HepG2 (cell line): ENCODE data around the gene ALK. TPM values are rescaled to one million over a fixed set of nuclear protein-coding genes. Genes with fewer than 3 reads are reported as not detected.

Source experiments
- ATAC-seq: fragments of 200-7000 bp; cut with Tn5 transposase; 3 replicates; pipeline ENCODE4 v1.9.1; 2020; ENCODE audit warnings: mild to moderate bottlenecking, moderate library complexity
- BruUV-seq: library from RNA; stranded (reverse); fragments of 400-500 nt; replicated peaks from 2 replicates; lab custom pipeline; 2021; lab: Mats Ljungman, UMichigan
- CTCF ChIA-PET: fragments of 300-600 bp; formaldehyde crosslinking; extraction: SDS; loops from one replicate; lab custom pipeline; 2021; ENCODE audit warnings: low total read pairs, inconsistent platforms, low intra/inter-chr PET ratio; lab: Yijun Ruan, JAX
- POLR2A ChIA-PET: fragments of 350-600 bp; sonication (Branson Sonifier 250); formaldehyde crosslinking; loops from one replicate; lab custom pipeline; 2020; ENCODE audit warnings: antibody characterized with exemption, inconsistent platforms; lab: Yijun Ruan, JAX
- DNase-seq: peaks from one replicate; pipeline ENCODE4 v3.0.0-alpha.2; 2015; ENCODE audit warnings: low spot score
- FAIRE-seq: peaks from 3 replicates; lab custom pipeline; 2011; peaks lifted over from hg19 to GRCh38; lab: Jason Lieb, UNC
- H2AFZ ChIP-seq: one replicate; pipeline ENCODE4 v1.6.1; 2011; ENCODE audit warnings: low read length, inconsistent platforms
- H3K27ac ChIP-seq: fragments of 300-600 bp; 3 replicates; pipeline ENCODE4 v1.8.0; 2011; ENCODE audit warnings: mixed run types, mild to moderate bottlenecking, mixed read lengths, low read length, inconsistent platforms; ENCODE audit not compliant: insufficient read depth; ENCODE audit errors: extremely low read length
- H3K27me3 ChIP-seq, 2 experiments: fragments of 200-600 bp in 1 of 2; 2 replicates in 1 of 2; 3 replicates in 1 of 2; pipeline versions ENCODE4 v1.6.0 to v1.8.0; 2011; ENCODE audit warnings: low read length in 2 of 2, mild to moderate bottlenecking in 2 of 2, moderate library complexity in 2 of 2, inconsistent platforms in 1 of 2; ENCODE audit not compliant: insufficient read depth in 2 of 2, control insufficient read depth in 1 of 2
- H3K36me3 ChIP-seq, 2 experiments: fragments of 200-600 bp in 1 of 2; replicated peaks in 1 of 2; 2 replicates in 1 of 2; 3 replicates in 1 of 2; pipeline versions ENCODE4 v1.5.1 to v1.8.0; 2011; ENCODE audit warnings: low read length in 2 of 2, inconsistent platforms in 1 of 2; ENCODE audit not compliant: insufficient read depth in 2 of 2, control insufficient read depth in 1 of 2
- H3K4me1 ChIP-seq: 2 replicates; pipeline ENCODE4 v1.5.1; 2012; ENCODE audit warnings: low read length, inconsistent platforms; ENCODE audit not compliant: insufficient read depth
- H3K4me2 ChIP-seq: 2 replicates; pipeline ENCODE4 v1.6.0; 2011; ENCODE audit warnings: low read depth, low read length, inconsistent platforms
- H3K4me3 ChIP-seq, 3 experiments: fragments of 200-600 bp in 1 of 3; sonication (generic), shearing (Covaris generic) in 1 of 3; replicated peaks in 1 of 3; 2 replicates each; pipeline ENCODE4 v1.5.1; 2011 to 2016; ENCODE audit warnings: low read length in 3 of 3, inconsistent platforms in 2 of 3, low read depth in 2 of 3, mild to moderate bottlenecking in 2 of 3, control low read depth in 1 of 3, mixed read lengths in 1 of 3; ENCODE audit not compliant: insufficient read depth in 1 of 3
- H3K79me2 ChIP-seq: one replicate; pipeline ENCODE4 v1.6.1; 2011; ENCODE audit warnings: low read length, inconsistent platforms; ENCODE audit not compliant: insufficient read depth
- H3K9ac ChIP-seq: 2 replicates; pipeline ENCODE4 v1.6.0; 2011; ENCODE audit warnings: mild to moderate bottlenecking, low read depth, low read length, inconsistent platforms; ENCODE audit not compliant: insufficient read depth
- H3K9me3 ChIP-seq: 2 replicates; pipeline ENCODE4 v1.5.1; 2012; ENCODE audit warnings: mild to moderate bottlenecking, low read length
- H4K20me1 ChIP-seq: 2 replicates; pipeline ENCODE4 v1.6.0; 2011; ENCODE audit warnings: inconsistent platforms, mild to moderate bottlenecking, low read length, moderate library complexity; ENCODE audit not compliant: insufficient read depth
- CBFB ChIP-seq: sonication (generic); formaldehyde crosslinking; IDR thresholded peaks from 2 replicates; pipeline ENCODE4 v1.4.0; 2020; ENCODE audit warnings: missing genetic modification reagents
- FOXM1 ChIP-seq: sonication (generic); formaldehyde crosslinking; IDR thresholded peaks from 2 replicates; pipeline ENCODE4 v1.5.0; 2020; ENCODE audit warnings: missing genetic modification reagents
- FOXO1 ChIP-seq: sonication (generic); formaldehyde crosslinking; IDR thresholded peaks from 2 replicates; pipeline ENCODE4 v1.4.0; 2020; ENCODE audit warnings: missing genetic modification reagents
- KAT7 ChIP-seq: IDR thresholded peaks from 2 replicates; pipeline ENCODE4 v1.6.1; 2018; ENCODE audit warnings: borderline replicate concordance, missing compliant biosample characterization
- NR2F2 ChIP-seq: IDR thresholded peaks from 2 replicates; pipeline ENCODE4 v1.6.1; 2012; ENCODE audit warnings: low read depth, inconsistent platforms, borderline replicate concordance
- RBFOX2 ChIP-seq: fragments of 200-400 bp; formaldehyde crosslinking; IDR thresholded peaks from 2 replicates; pipeline ENCODE4 v1.6.1; 2017; ENCODE audit warnings: low read depth, mild to moderate bottlenecking, low read length
- SMC3 ChIP-seq: IDR thresholded peaks from 2 replicates; pipeline ENCODE4 v1.6.1; 2011; ENCODE audit warnings: low read length, improper control_type of control experiment
- XBP1 ChIP-seq: sonication (generic); formaldehyde crosslinking; IDR thresholded peaks from 2 replicates; pipeline ENCODE4 v1.5.0; 2020; ENCODE audit warnings: missing genetic modification reagents
- ZBTB20 ChIP-seq: sonication (generic); formaldehyde crosslinking; IDR thresholded peaks from 2 replicates; pipeline ENCODE4 v1.8.1; 2023; ENCODE audit warnings: missing genetic modification reagents, low read depth, mild to moderate bottlenecking, borderline replicate concordance
- ZBTB21 ChIP-seq: sonication (generic); formaldehyde crosslinking; IDR thresholded peaks from 2 replicates; pipeline ENCODE4 v1.4.0; 2020; ENCODE audit warnings: missing genetic modification reagents
- ZFAT ChIP-seq: sonication (generic); formaldehyde crosslinking; conservative IDR thresholded peaks from 2 replicates; pipeline ENCODE4 v1.8.1; 2023; ENCODE audit warnings: missing genetic modification reagents, inconsistent platforms
- ZNF383 ChIP-seq: sonication (generic); formaldehyde crosslinking; IDR thresholded peaks from 2 replicates; pipeline ENCODE4 v1.4.0; 2020; ENCODE audit warnings: missing genetic modification reagents, mild to moderate bottlenecking, borderline replicate concordance
- ZNF569 ChIP-seq: sonication (generic); formaldehyde crosslinking; IDR thresholded peaks from 2 replicates; pipeline ENCODE4 v1.5.0; 2020; ENCODE audit warnings: mild to moderate bottlenecking, missing genetic modification reagents, moderate library complexity, borderline replicate concordance
- ZNF607 ChIP-seq: sonication (generic); formaldehyde crosslinking; IDR thresholded peaks from 2 replicates; pipeline ENCODE4 v1.5.1; 2020; ENCODE audit warnings: missing genetic modification reagents, mild to moderate bottlenecking, borderline replicate concordance
- ZNF670 ChIP-seq: sonication (generic); formaldehyde crosslinking; IDR thresholded peaks from 2 replicates; pipeline ENCODE4 v1.8.0; 2022; ENCODE audit warnings: mild to moderate bottlenecking, missing genetic modification reagents, borderline replicate concordance
- WGBS: methylation state at CpG from one replicate; pipeline ENCODE4 v1.1.6; 2017; ENCODE audit warnings: low lambda C conversion rate; 5-methylcytosine and 5-hydroxymethylcytosine counted together
- in situ Hi-C: cut with HindIII; loops from 2 replicates; pipeline ENCODE4 v1.10.0; 2017; ENCODE audit warnings: low pct_unique_long_range_greater_than_20kb; ENCODE audit not compliant: extremely low pct_ligation_motif_present
- intact Hi-C: fragments of 100-400 bp; cut with micrococcal nuclease; formaldehyde crosslinking; loops from one replicate; pipeline ENCODE4 v1.10.0; 2022; ENCODE audit not compliant: unreplicated experiment
- polyA plus RNA-seq, 8 experiments: library from polyadenylated mRNA; depleted of rRNA in 3 of 8; stranded (reverse) in 7 of 8; unstranded in 1 of 8; fragments of >200 nt; fragmentation: Illumina TruSeq in 4 of 8; extraction: Trizol in 4 of 8; gene quantifications; 2 replicates each; pipeline versions ENCODE4 v1.2.1 to v1.2.3, GENCODE V29; 2011 to 2016; ENCODE audit warnings: low read depth in 4 of 8, missing spikeins in 1 of 8, mixed read lengths in 1 of 8; ENCODE audit not compliant: insufficient read depth in 1 of 8
- total RNA-seq, 5 experiments: library from RNA; depleted of rRNA; stranded (reverse); fragments of >200 nt; fragmentation: Illumina TruSeq; extraction: Trizol; gene quantifications; 2 replicates each; pipeline ENCODE4 v1.2.3, GENCODE V29; 2016; ENCODE audit warnings: low read depth in 1 of 5
- TF ChIP-seq, protein P1 (sequence below): sonication (generic); formaldehyde crosslinking; IDR thresholded peaks from 2 replicates; pipeline ENCODE4 v1.5.1; 2020; ENCODE audit warnings: mild to moderate bottlenecking, missing genetic modification reagents, moderate library complexity

ALK gene
- total and polyA plus RNA-seq, 2 of the 13 experiments (the other 11 are each of a cell fraction or from before 2014, with no cell fraction given), result not detected

- POLR2A ChIA-PET, result no interaction called here
- no peak for FAIRE-seq
- in situ Hi-C loops (no loop called here), intact Hi-C loops (no loop called here)
- no peaks in the 10 kb centered on the region for H3K36me3 ChIP-seq
- no peaks in the 10 kb centered on the region for H3K4me1 ChIP-seq
- no peaks in the 10 kb centered on the region for H3K79me2 ChIP-seq
- H3K9me3 ChIP-seq, result no peaks in the 10 kb centered on the region
- WGBS, result 7% methylated on average over 5 of the region's 5 CpGs
- DNase-seq, result no peak
- ATAC-seq, result no peak
- H3K4me3 ChIP-seq, result no peak overlapping the region
- H3K27ac ChIP-seq, result no peak overlapping the region
- H2AFZ ChIP-seq, result no peak overlapping the region
- peaks cover 0 to 10% of the 10 kb centered on the region in 2 experiments; a peak in 1 of 5 replicates for H3K27me3 ChIP-seq
- H3K4me2 ChIP-seq, result no peak overlapping the region
- BruUV-seq, result no TSS peak
- no peak overlapping the region for H3K9ac ChIP-seq
- no peaks in the 10 kb centered on the region for H4K20me1 ChIP-seq
- TF ChIP-seq CBFB (no peak), ZNF607 (CRISPR knock-in tag) (no peak), NR2F2 (no peak), RBFOX2 (no peak), ZNF569 (CRISPR knock-in tag) (no peak), ZNF670 (no peak), FOXM1 (CRISPR knock-in tag) (no peak), ZFAT (no peak), KAT7 (no peak)
- CTCF ChIA-PET, result no interaction called here
These were observed 333.8 kb downstream of the ALK start for GRCh38 chr2:29587402-29588190.

GRCh38 chr2:29586919-29587318 lies 334.5 kb downstream of the ALK start:
- H2AFZ ChIP-seq, result no peak overlapping the region
- H3K27ac ChIP-seq, result no peak overlapping the region
- CTCF ChIA-PET, result no interaction called here
- in situ Hi-C loops (no loop called here), intact Hi-C loops (no loop called here)
- no peak for FAIRE-seq
- no peak overlapping the region for H3K9ac ChIP-seq
- no peak overlapping the region for H3K4me3 ChIP-seq
- H4K20me1 ChIP-seq, result no peaks in the 10 kb centered on the region
- no peaks in the 10 kb centered on the region for H3K79me2 ChIP-seq
- H3K9me3 ChIP-seq, result no peaks in the 10 kb centered on the region
- no TSS peak for BruUV-seq
- 0% methylated on average over 1 of the region's 1 CpG for WGBS
- H3K27me3 ChIP-seq, result peaks cover 0 to 3% of the 10 kb centered on the region in 2 experiments; a peak in 1 of 5 replicates
- no peak overlapping the region for H3K4me2 ChIP-seq
- POLR2A ChIA-PET, result no interaction called here
- no peak for DNase-seq
- H3K36me3 ChIP-seq, result no peaks in the 10 kb centered on the region
- H3K4me1 ChIP-seq, result no peaks in the 10 kb centered on the region
- no peak for ATAC-seq
- TF ChIP-seq XBP1 (CRISPR knock-in tag) (no peak), ZBTB20 (no peak), ZNF383 (CRISPR knock-in tag) (no peak), SMC3 (no peak), ZBTB21 (no peak), FOXO1 (CRISPR knock-in tag) (no peak)
- TF ChIP-seq, protein P1, sequence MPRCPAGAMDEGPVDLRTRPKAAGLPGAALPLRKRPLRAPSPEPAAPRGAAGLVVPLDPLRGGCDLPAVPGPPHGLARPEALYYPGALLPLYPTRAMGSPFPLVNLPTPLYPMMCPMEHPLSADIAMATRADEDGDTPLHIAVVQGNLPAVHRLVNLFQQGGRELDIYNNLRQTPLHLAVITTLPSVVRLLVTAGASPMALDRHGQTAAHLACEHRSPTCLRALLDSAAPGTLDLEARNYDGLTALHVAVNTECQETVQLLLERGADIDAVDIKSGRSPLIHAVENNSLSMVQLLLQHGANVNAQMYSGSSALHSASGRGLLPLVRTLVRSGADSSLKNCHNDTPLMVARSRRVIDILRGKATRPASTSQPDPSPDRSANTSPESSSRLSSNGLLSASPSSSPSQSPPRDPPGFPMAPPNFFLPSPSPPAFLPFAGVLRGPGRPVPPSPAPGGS (CRISPR knock-in tag), result no peak
